ENCODE results near the gene PRMT3.
"Not testable (repeated sequence)": the region's sequence is repeated elsewhere in the genome, so short reads cannot be mapped to it uniquely, and the experiment has no call there.

Gene PRMT3

GRCh38 chr11:20387261-20388095 is at the start of gene PRMT3:
Gene PRMT3 (plus strand): TSS chr11:20387716. CDS start chr11:20387747, 31 bp downstream.
- peak; percentile 96 for DNase-seq (ENCODE audit: low read depth)

GRCh38 chr11:20342347-20343141 is 45.0 kb upstream of the PRMT3 start:
- no peak for DNase-seq (ENCODE audit: low read depth)

GRCh38 chr11:20351136-20351535 is 36.4 kb upstream of the PRMT3 start:
- DNase-seq (ENCODE audit: low read depth) = no peak

- DNase-seq (ENCODE audit: low read depth) = no peak
These were observed 35.7 kb upstream of the PRMT3 start for GRCh38 chr11:20351751-20352262.

- DNase-seq (ENCODE audit: low read depth) = no peak
These were observed 33.6 kb upstream of the PRMT3 start for GRCh38 chr11:20353829-20354434.

GRCh38 chr11:20355221-20356219 is 32.0 kb upstream of the PRMT3 start:
- no peak for DNase-seq (ENCODE audit: low read depth)

GRCh38 chr11:20357150-20357549 is 30.4 kb upstream of the PRMT3 start:
- DNase-seq (ENCODE audit: low read depth) = no peak

- DNase-seq (ENCODE audit: low read depth) = peak; percentile 19
These were observed 26.9 kb upstream of the PRMT3 start for GRCh38 chr11:20360650-20361049.

- DNase-seq (ENCODE audit: low read depth) = no peak
These were observed 25.0 kb upstream of the PRMT3 start for GRCh38 chr11:20362481-20362880.

- no peak for DNase-seq (ENCODE audit: low read depth)
These were observed 24.4 kb upstream of the PRMT3 start for GRCh38 chr11:20363149-20363499.

- DNase-seq (ENCODE audit: low read depth) = peak; percentile 63
These were observed 23.8 kb upstream of the PRMT3 start, which contains the start of gene HTATIP2 for GRCh38 chr11:20363500-20364340. Gene HTATIP2 (plus strand): TSS chr11:20363714. CDS start chr11:20364238, 524 bp downstream.

GRCh38 chr11:20364341-20364792 is 23.1 kb upstream of the PRMT3 start:
- no peak for DNase-seq (ENCODE audit: low read depth)

- not testable (repeated sequence) for DNase-seq (ENCODE audit: low read depth)
These were observed 22.1 kb upstream of the PRMT3 start for GRCh38 chr11:20365465-20365864.

GRCh38 chr11:20367313-20367948 is 20.1 kb upstream of the PRMT3 start:
- DNase-seq (ENCODE audit: low read depth) = peak; percentile 66

GRCh38 chr11:20368438-20368837 is 19.1 kb upstream of the PRMT3 start:
- DNase-seq (ENCODE audit: low read depth) = no peak

- no peak for DNase-seq (ENCODE audit: low read depth)
These were observed 17.7 kb upstream of the PRMT3 start for GRCh38 chr11:20369826-20370225.

GRCh38 chr11:20372081-20372626 is 15.4 kb upstream of the PRMT3 start:
- DNase-seq (ENCODE audit: low read depth) = no peak

- no peak for DNase-seq (ENCODE audit: low read depth)
These were observed 14.4 kb upstream of the PRMT3 start for GRCh38 chr11:20373147-20373546.

GRCh38 chr11:20373568-20374209 is 13.8 kb upstream of the PRMT3 start:
- DNase-seq (ENCODE audit: low read depth) = no peak
